ENCODE measurements around the gene CNTNAP5.

- TF ChIP-seq, protein P1, sequence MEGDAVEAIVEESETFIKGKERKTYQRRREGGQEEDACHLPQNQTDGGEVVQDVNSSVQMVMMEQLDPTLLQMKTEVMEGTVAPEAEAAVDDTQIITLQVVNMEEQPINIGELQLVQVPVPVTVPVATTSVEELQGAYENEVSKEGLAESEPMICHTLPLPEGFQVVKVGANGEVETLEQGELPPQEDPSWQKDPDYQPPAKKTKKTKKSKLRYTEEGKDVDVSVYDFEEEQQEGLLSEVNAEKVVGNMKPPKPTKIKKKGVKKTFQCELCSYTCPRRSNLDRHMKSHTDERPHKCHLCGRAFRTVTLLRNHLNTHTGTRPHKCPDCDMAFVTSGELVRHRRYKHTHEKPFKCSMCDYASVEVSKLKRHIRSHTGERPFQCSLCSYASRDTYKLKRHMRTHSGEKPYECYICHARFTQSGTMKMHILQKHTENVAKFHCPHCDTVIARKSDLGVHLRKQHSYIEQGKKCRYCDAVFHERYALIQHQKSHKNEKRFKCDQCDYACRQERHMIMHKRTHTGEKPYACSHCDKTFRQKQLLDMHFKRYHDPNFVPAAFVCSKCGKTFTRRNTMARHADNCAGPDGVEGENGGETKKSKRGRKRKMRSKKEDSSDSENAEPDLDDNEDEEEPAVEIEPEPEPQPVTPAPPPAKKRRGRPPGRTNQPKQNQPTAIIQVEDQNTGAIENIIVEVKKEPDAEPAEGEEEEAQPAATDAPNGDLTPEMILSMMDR (IDR thresholded peaks at IDR 0.05): no peak
- TF ChIP-seq POLR2A (IDR thresholded peaks at IDR 0.05) (no peak), EP300 (IDR thresholded peaks at IDR 0.05; ENCODE audit: low read depth) (no peak), POLR2AphosphoS5 (IDR thresholded peaks at IDR 0.05) (no peak)
These were observed 229.5 kb downstream of the CNTNAP5 start for GRCh38 chr2:124254621-124255020.
